Measurements from ENCODE around the gene FREM2.

DNA sequence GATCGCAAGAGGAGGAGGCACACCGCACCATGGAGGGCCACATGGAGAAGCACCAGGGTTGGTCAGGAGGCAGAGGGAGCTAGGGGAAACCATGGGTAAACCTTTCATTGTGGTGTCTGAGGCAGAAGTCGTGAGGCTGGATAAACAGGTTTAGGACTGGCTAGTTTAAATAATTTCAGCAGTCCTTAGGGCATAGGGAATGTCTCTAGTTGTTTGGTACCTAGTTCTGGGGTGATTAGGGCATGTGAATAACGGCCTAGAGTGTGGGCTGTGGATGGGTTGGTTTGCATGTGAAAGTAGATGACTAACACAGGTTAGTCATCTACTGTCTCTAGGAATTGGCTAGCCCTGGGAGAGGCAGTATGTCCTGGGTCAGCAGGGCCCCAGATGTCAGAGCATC lies 201.4 kb downstream of the FREM2 start:
- TF ChIP-seq, protein P1, sequence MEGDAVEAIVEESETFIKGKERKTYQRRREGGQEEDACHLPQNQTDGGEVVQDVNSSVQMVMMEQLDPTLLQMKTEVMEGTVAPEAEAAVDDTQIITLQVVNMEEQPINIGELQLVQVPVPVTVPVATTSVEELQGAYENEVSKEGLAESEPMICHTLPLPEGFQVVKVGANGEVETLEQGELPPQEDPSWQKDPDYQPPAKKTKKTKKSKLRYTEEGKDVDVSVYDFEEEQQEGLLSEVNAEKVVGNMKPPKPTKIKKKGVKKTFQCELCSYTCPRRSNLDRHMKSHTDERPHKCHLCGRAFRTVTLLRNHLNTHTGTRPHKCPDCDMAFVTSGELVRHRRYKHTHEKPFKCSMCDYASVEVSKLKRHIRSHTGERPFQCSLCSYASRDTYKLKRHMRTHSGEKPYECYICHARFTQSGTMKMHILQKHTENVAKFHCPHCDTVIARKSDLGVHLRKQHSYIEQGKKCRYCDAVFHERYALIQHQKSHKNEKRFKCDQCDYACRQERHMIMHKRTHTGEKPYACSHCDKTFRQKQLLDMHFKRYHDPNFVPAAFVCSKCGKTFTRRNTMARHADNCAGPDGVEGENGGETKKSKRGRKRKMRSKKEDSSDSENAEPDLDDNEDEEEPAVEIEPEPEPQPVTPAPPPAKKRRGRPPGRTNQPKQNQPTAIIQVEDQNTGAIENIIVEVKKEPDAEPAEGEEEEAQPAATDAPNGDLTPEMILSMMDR (IDR thresholded peaks at IDR 0.05; ENCODE audit: low read length) = no peak
- no peak for TF ChIP-seq EZH2 (optimal IDR thresholded peaks at IDR 0.05; ENCODE audit: low read depth, low read length)

All from MM.1S (cell line).